ENCODE data around the gene CADPS. TPM values are rescaled to one million over a fixed set of nuclear protein-coding genes. Genes with fewer than 3 reads are reported as not detected.

The CADPS gene
- polyA plus RNA-seq, 1 donor from 2014 or later = 118 TPM

DNA sequence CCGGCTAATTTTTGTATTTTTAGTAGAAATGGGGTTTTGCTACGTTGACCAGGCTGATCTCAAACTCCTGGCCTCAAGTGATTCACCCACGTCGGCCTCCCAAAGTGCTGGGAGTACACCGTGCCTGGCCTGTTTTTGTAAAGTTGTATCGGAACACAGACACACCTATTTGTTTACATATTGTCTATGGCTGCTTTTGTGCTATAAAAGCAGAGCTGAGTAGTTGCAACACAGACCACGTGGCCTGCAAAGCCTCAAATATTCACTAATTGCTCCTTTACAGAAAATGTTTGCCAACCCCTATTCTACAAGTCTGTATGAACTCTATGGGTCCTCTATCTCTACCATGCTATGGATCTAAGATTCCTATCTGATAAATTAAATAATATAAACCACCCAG, 175.5 kb downstream of the CADPS start:
- Histone ChIP-seq H3K9me2 (ENCODE audit: insufficient read depth, low read length) (no peaks in the 10 kb centered on the region), H3F3A (ENCODE audit: insufficient read depth, low read length, poor library complexity, severe bottlenecking) (no peaks in the 10 kb centered on the region), H3K36me3 (ENCODE audit: insufficient read depth, low read length) (no peaks in the 10 kb centered on the region), H4K20me1 (ENCODE audit: insufficient read depth) (no peaks in the 10 kb centered on the region), H3K79me2 (replicated peaks; ENCODE audit: insufficient read depth, low read length) (no peaks in the 10 kb centered on the region), H3K4me2 (ENCODE audit: low read length) (no peak overlapping the region), H3K27me3 (ENCODE audit: insufficient read depth, low read depth, low read length) (no peaks in the 10 kb centered on the region), H3K9ac (ENCODE audit: low read length) (no peak overlapping the region), H3K9me3 (ENCODE audit: low read length) (no peaks in the 10 kb centered on the region), H2AFZ (ENCODE audit: low read depth, low read length) (no peak overlapping the region), H3K27ac (ENCODE audit: low read length) (no peak overlapping the region), H3K4me3 (ENCODE audit: low read length) (no peak overlapping the region)
- TF ChIP-seq EZH2 (IDR thresholded peaks at IDR 0.05; ENCODE audit: borderline replicate concordance, insufficient read depth, low read length, poor library complexity, severe bottlenecking) (no peak), MXI1 (conservative IDR thresholded peaks at IDR 0.05; ENCODE audit: poor library complexity, severe bottlenecking) (no peak), POLR2AphosphoS5 (IDR thresholded peaks at IDR 0.05) (no peak)
- TF ChIP-seq, protein P1, sequence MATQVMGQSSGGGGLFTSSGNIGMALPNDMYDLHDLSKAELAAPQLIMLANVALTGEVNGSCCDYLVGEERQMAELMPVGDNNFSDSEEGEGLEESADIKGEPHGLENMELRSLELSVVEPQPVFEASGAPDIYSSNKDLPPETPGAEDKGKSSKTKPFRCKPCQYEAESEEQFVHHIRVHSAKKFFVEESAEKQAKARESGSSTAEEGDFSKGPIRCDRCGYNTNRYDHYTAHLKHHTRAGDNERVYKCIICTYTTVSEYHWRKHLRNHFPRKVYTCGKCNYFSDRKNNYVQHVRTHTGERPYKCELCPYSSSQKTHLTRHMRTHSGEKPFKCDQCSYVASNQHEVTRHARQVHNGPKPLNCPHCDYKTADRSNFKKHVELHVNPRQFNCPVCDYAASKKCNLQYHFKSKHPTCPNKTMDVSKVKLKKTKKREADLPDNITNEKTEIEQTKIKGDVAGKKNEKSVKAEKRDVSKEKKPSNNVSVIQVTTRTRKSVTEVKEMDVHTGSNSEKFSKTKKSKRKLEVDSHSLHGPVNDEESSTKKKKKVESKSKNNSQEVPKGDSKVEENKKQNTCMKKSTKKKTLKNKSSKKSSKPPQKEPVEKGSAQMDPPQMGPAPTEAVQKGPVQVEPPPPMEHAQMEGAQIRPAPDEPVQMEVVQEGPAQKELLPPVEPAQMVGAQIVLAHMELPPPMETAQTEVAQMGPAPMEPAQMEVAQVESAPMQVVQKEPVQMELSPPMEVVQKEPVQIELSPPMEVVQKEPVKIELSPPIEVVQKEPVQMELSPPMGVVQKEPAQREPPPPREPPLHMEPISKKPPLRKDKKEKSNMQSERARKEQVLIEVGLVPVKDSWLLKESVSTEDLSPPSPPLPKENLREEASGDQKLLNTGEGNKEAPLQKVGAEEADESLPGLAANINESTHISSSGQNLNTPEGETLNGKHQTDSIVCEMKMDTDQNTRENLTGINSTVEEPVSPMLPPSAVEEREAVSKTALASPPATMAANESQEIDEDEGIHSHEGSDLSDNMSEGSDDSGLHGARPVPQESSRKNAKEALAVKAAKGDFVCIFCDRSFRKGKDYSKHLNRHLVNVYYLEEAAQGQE (IDR thresholded peaks at IDR 0.05; ENCODE audit: borderline replicate concordance) = no peak

DNA sequence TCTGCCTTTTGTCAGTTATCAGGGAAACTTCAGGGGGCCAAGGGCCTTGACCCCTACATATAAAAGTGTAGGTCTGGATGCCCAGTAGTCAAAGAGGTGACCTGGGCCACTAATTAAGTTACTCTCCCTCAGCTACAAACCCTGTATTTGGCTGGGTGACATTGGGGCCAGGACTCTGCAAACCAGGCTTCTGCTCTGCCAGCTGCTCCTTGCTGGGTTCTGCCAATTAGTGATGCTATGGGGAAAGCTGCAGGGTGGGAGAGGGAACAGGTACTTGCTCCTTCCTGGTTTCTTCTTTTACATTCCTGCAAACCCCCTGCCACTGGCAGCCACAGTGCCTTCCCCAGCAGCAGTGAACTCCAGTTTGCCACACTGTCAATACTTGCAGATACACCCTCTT, 179.2 kb downstream of the CADPS start:
- H3K79me2 ChIP-seq (replicated peaks; ENCODE audit: insufficient read depth, low read length) = no peaks in the 10 kb centered on the region
- H4K20me1 ChIP-seq (ENCODE audit: insufficient read depth) = no peaks in the 10 kb centered on the region
- no peaks in the 10 kb centered on the region for H3F3A ChIP-seq (ENCODE audit: insufficient read depth, low read length, poor library complexity, severe bottlenecking)
- no peak overlapping the region for H3K27ac ChIP-seq (ENCODE audit: low read length)
- no peak overlapping the region for H3K4me3 ChIP-seq (ENCODE audit: low read length)
- H3K27me3 ChIP-seq (ENCODE audit: insufficient read depth, low read depth, low read length) = no peaks in the 10 kb centered on the region
- no peak overlapping the region for H3K9ac ChIP-seq (ENCODE audit: low read length)
- H3K36me3 ChIP-seq (ENCODE audit: insufficient read depth, low read length) = no peaks in the 10 kb centered on the region
- no peaks in the 10 kb centered on the region for H3K9me2 ChIP-seq (ENCODE audit: insufficient read depth, low read length)
- TF ChIP-seq POLR2AphosphoS5 (IDR thresholded peaks at IDR 0.05) = no peak
- no peak for TF ChIP-seq MXI1 (conservative IDR thresholded peaks at IDR 0.05; ENCODE audit: poor library complexity, severe bottlenecking)
- no peak for TF ChIP-seq EZH2 (IDR thresholded peaks at IDR 0.05; ENCODE audit: borderline replicate concordance, insufficient read depth, low read length, poor library complexity, severe bottlenecking)
- TF ChIP-seq, protein P2, sequence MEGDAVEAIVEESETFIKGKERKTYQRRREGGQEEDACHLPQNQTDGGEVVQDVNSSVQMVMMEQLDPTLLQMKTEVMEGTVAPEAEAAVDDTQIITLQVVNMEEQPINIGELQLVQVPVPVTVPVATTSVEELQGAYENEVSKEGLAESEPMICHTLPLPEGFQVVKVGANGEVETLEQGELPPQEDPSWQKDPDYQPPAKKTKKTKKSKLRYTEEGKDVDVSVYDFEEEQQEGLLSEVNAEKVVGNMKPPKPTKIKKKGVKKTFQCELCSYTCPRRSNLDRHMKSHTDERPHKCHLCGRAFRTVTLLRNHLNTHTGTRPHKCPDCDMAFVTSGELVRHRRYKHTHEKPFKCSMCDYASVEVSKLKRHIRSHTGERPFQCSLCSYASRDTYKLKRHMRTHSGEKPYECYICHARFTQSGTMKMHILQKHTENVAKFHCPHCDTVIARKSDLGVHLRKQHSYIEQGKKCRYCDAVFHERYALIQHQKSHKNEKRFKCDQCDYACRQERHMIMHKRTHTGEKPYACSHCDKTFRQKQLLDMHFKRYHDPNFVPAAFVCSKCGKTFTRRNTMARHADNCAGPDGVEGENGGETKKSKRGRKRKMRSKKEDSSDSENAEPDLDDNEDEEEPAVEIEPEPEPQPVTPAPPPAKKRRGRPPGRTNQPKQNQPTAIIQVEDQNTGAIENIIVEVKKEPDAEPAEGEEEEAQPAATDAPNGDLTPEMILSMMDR (IDR thresholded peaks at IDR 0.05; ENCODE audit: poor library complexity, severe bottlenecking) = no peak
- TF ChIP-seq, protein P1 (IDR thresholded peaks at IDR 0.05; ENCODE audit: borderline replicate concordance) = no peak
- TF ChIP-seq SMC3 (conservative IDR thresholded peaks at IDR 0.05; ENCODE audit: poor library complexity) = no peak
- no peak for TF ChIP-seq TAF1 (IDR thresholded peaks at IDR 0.05; ENCODE audit: low read depth)
- no peak for TF ChIP-seq EP300 (conservative IDR thresholded peaks at IDR 0.05; ENCODE audit: poor library complexity, severe bottlenecking)
- TF ChIP-seq RAD21 (conservative IDR thresholded peaks at IDR 0.05) = no peak
- H2AFZ ChIP-seq (ENCODE audit: low read depth, low read length) = no peak overlapping the region
- no peaks in the 10 kb centered on the region for H3K9me3 ChIP-seq (ENCODE audit: low read length)
- H3K4me2 ChIP-seq (ENCODE audit: low read length) = no peak overlapping the region

All from neural cell (in vitro differentiated cells).